ENCODE data around the gene AGO1. TPM values are rescaled to one million over a fixed set of nuclear protein-coding genes. Genes with fewer than 3 reads are reported as not detected.
"Not testable (repeated sequence)": the region's sequence is repeated elsewhere in the genome, so short reads cannot be mapped to it uniquely, and the experiment has no call there.

Gene AGO1
- total RNA-seq, 1 donor from 2014 or later, result 18.8 TPM

GRCh38 chr1:35866991-35867390, 16.0 kb upstream of the AGO1 start:
- Histone ChIP-seq H3K27me3 (ENCODE audit: low read depth) (no peaks in the 10 kb centered on the region), H3K27ac (replicated peaks) (no peak overlapping the region), H3K4me3 (no peak overlapping the region), H3K4me1 (peaks cover 17% of the 10 kb centered on the region), H3K36me3 (no peaks in the 10 kb centered on the region), H3K9me3 (replicated peaks) (no peaks in the 10 kb centered on the region)
- intact Hi-C loops (cut with micrococcal nuclease), result no loop called here
- DNase-seq, result no peak
- no peak for TF ChIP-seq CTCF (IDR thresholded peaks at IDR 0.05; ENCODE audit: borderline replicate concordance)

- H3K4me3 ChIP-seq; intact Hi-C loops (cut with micrococcal nuclease); DNase-seq; H3K36me3 ChIP-seq; H3K27ac ChIP-seq (replicated peaks); H3K27me3 ChIP-seq (ENCODE audit: low read depth); H3K4me1 ChIP-seq; H3K9me3 ChIP-seq (replicated peaks): not testable (repeated sequence)
These were observed 13.6 kb upstream of the AGO1 start for GRCh38 chr1:35869245-35869950.

- no peak for TF ChIP-seq CTCF (IDR thresholded peaks at IDR 0.05; ENCODE audit: borderline replicate concordance)
- no peaks in the 10 kb centered on the region for H3K36me3 ChIP-seq
- H3K27ac ChIP-seq (replicated peaks), result no peak overlapping the region
- no peaks in the 10 kb centered on the region for H3K9me3 ChIP-seq (replicated peaks)
- intact Hi-C loops (cut with micrococcal nuclease), result no loop called here
- no peak overlapping the region for H3K4me3 ChIP-seq
- no peaks in the 10 kb centered on the region for H3K27me3 ChIP-seq (ENCODE audit: low read depth)
- H3K4me1 ChIP-seq, result no peaks in the 10 kb centered on the region
- DNase-seq, result no peak
These were observed 12.2 kb upstream of the AGO1 start for GRCh38 chr1:35870651-35871309.

GRCh38 chr1:35873243-35873750, 9.7 kb upstream of the AGO1 start:
- H3K36me3 ChIP-seq, result no peaks in the 10 kb centered on the region
- H3K27me3 ChIP-seq (ENCODE audit: low read depth), result no peaks in the 10 kb centered on the region
- no peak for TF ChIP-seq CTCF (IDR thresholded peaks at IDR 0.05; ENCODE audit: borderline replicate concordance)
- H3K4me3 ChIP-seq, result no peak overlapping the region
- H3K4me1 ChIP-seq, result no peaks in the 10 kb centered on the region
- H3K9me3 ChIP-seq (replicated peaks), result no peaks in the 10 kb centered on the region
- H3K27ac ChIP-seq (replicated peaks), result no peak overlapping the region
- no peak for DNase-seq
- intact Hi-C loops (cut with micrococcal nuclease), result no loop called here

- intact Hi-C loops (cut with micrococcal nuclease); H3K4me1 ChIP-seq; H3K36me3 ChIP-seq; H3K4me3 ChIP-seq; H3K27me3 ChIP-seq (ENCODE audit: low read depth); H3K9me3 ChIP-seq (replicated peaks); H3K27ac ChIP-seq (replicated peaks); DNase-seq: not testable (repeated sequence)
These were observed 8.9 kb upstream of the AGO1 start for GRCh38 chr1:35874115-35874514.

GRCh38 chr1:35876988-35877387, 6.0 kb upstream of the AGO1 start:
- Histone ChIP-seq H3K27me3 (ENCODE audit: low read depth) (no peaks in the 10 kb centered on the region), H3K36me3 (no peaks in the 10 kb centered on the region)
- intact Hi-C loops (cut with micrococcal nuclease), result no loop called here

More at GRCh38 chr1:35876988-35877387, 6.0 kb upstream of the AGO1 start:
- Histone ChIP-seq H3K4me1 (no peaks in the 10 kb centered on the region), H3K4me3 (no peak overlapping the region), H3K9me3 (replicated peaks) (no peaks in the 10 kb centered on the region), H3K27ac (replicated peaks) (no peak overlapping the region)
- DNase-seq, result no peak
- TF ChIP-seq CTCF (IDR thresholded peaks at IDR 0.05; ENCODE audit: borderline replicate concordance), result no peak

All from left ventricle myocardium inferior (tissue), 1 donor.